HEK293 (cell line): ENCODE results near the gene PTPRG.

Source experiments
- MZF1 ChIP-seq: fragments of 450-650 bp; formaldehyde crosslinking; IDR thresholded peaks from 2 replicates; pipeline ENCODE4 v1.5.1; 2017; ENCODE audit warnings: missing biosample characterization, missing genetic modification characterization, borderline replicate concordance
- PRDM10 ChIP-seq: fragments of 450-650 bp; formaldehyde crosslinking; IDR thresholded peaks from 2 replicates; pipeline ENCODE4 v1.5.1; 2016; ENCODE audit warnings: missing biosample characterization, missing genetic modification characterization
- RBAK ChIP-seq: fragments of 450-650 bp; formaldehyde crosslinking; IDR thresholded peaks from 2 replicates; pipeline ENCODE4 v1.5.1; 2016; ENCODE audit warnings: missing biosample characterization, missing genetic modification characterization
- SALL2 ChIP-seq: fragments of 450-650 bp; formaldehyde crosslinking; IDR thresholded peaks from 2 replicates; pipeline ENCODE4 v1.5.0; 2017; ENCODE audit warnings: missing biosample characterization, mild to moderate bottlenecking, missing genetic modification characterization, borderline replicate concordance
- SCRT2 ChIP-seq: fragments of 450-650 bp; formaldehyde crosslinking; IDR thresholded peaks from 2 replicates; pipeline ENCODE4 v1.5.1; 2016; ENCODE audit warnings: missing biosample characterization, missing genetic modification characterization
- TSHZ1 ChIP-seq: fragments of 450-650 bp; formaldehyde crosslinking; IDR thresholded peaks from 2 replicates; pipeline ENCODE4 v1.5.1; 2016; ENCODE audit warnings: missing biosample characterization, missing genetic modification characterization, borderline replicate concordance
- ZBTB11 ChIP-seq: fragments of 450-650 bp; formaldehyde crosslinking; conservative IDR thresholded peaks from 2 replicates; pipeline ENCODE4 v1.5.1; 2016; ENCODE audit warnings: low read depth, missing biosample characterization, missing genetic modification characterization
- ZBTB17 ChIP-seq: fragments of 450-650 bp; formaldehyde crosslinking; IDR thresholded peaks from 2 replicates; pipeline ENCODE4 v1.5.1; 2016; ENCODE audit warnings: missing biosample characterization, missing genetic modification characterization
- ZFHX2 ChIP-seq: fragments of 450-650 bp; formaldehyde crosslinking; conservative IDR thresholded peaks from 2 replicates; pipeline ENCODE4 v1.5.1; 2016; ENCODE audit warnings: missing biosample characterization, missing genetic modification characterization
- ZNF121 ChIP-seq: fragments of 450-650 bp; formaldehyde crosslinking; IDR thresholded peaks from 2 replicates; pipeline ENCODE4 v1.5.1; 2016; ENCODE audit warnings: missing biosample characterization, missing genetic modification characterization
- ZNF148 ChIP-seq: fragments of 450-650 bp; formaldehyde crosslinking; IDR thresholded peaks from 2 replicates; pipeline ENCODE4 v1.5.0; 2017; ENCODE audit warnings: missing biosample characterization, missing genetic modification characterization, borderline replicate concordance
- ZNF169 ChIP-seq: fragments of 450-650 bp; formaldehyde crosslinking; IDR thresholded peaks from 2 replicates; pipeline ENCODE4 v1.5.1; 2016; ENCODE audit warnings: missing biosample characterization, missing genetic modification characterization
- ZNF214 ChIP-seq: fragments of 450-650 bp; formaldehyde crosslinking; IDR thresholded peaks from 2 replicates; pipeline ENCODE4 v1.5.1; 2017; ENCODE audit warnings: missing biosample characterization, mild to moderate bottlenecking, missing genetic modification characterization, borderline replicate concordance
- ZNF280C ChIP-seq: fragments of 450-650 bp; formaldehyde crosslinking; IDR thresholded peaks from 2 replicates; pipeline ENCODE4 v1.5.1; 2016; ENCODE audit warnings: missing biosample characterization, missing genetic modification characterization
- ZNF324 ChIP-seq: fragments of 450-650 bp; formaldehyde crosslinking; IDR thresholded peaks from 2 replicates; pipeline ENCODE4 v1.5.1; 2016; ENCODE audit warnings: missing biosample characterization, missing genetic modification characterization
- ZNF350 ChIP-seq: fragments of 450-650 bp; formaldehyde crosslinking; IDR thresholded peaks from 2 replicates; pipeline ENCODE4 v1.5.0; 2017; ENCODE audit warnings: missing biosample characterization, mild to moderate bottlenecking, missing genetic modification characterization
- ZNF394 ChIP-seq: fragments of 450-650 bp; formaldehyde crosslinking; IDR thresholded peaks from 2 replicates; pipeline ENCODE4 v1.5.1; 2016; ENCODE audit warnings: missing biosample characterization, missing genetic modification characterization, mild to moderate bottlenecking, moderate library complexity, borderline replicate concordance
- ZNF530 ChIP-seq: fragments of 450-650 bp; formaldehyde crosslinking; IDR thresholded peaks from 2 replicates; pipeline ENCODE4 v1.5.1; 2016; ENCODE audit warnings: low read depth, missing biosample characterization, missing genetic modification characterization
- ZNF580 ChIP-seq: fragments of 450-650 bp; formaldehyde crosslinking; IDR thresholded peaks from 2 replicates; pipeline ENCODE4 v1.5.1; 2016; ENCODE audit warnings: missing biosample characterization, missing genetic modification characterization
- ZNF645 ChIP-seq: fragments of 450-650 bp; formaldehyde crosslinking; IDR thresholded peaks from 2 replicates; pipeline ENCODE4; 2016; ENCODE audit warnings: missing biosample characterization, missing genetic modification characterization

Gene PTPRG

GRCh38 chr3:61894988-61895935 is 333.9 kb downstream of the PTPRG start (continued):
- peak; percentile 98 for TF ChIP-seq TSHZ1 (tag by site-specific recombination)
- peak; percentile 87 for TF ChIP-seq ZNF324
- TF ChIP-seq ZNF645 (tag by site-specific recombination) = peak; percentile 81; the same call in 1 of the 2 replicates
- TF ChIP-seq ZNF394 = peak; percentile 90
- TF ChIP-seq ZNF169 = no peak
- no peak for TF ChIP-seq ZNF148
- TF ChIP-seq SALL2 = no peak
- TF ChIP-seq ZNF580 (tag by site-specific recombination) = peak; percentile 83; the same call in 1 of the 2 replicates
- peak; percentile 95 for TF ChIP-seq SCRT2 (tag by site-specific recombination)
- no peak for TF ChIP-seq ZNF350
- TF ChIP-seq RBAK (tag by site-specific recombination) = no peak
- TF ChIP-seq ZFHX2 = no peak
- no peak for TF ChIP-seq ZNF280C (tag by site-specific recombination)
- no peak for TF ChIP-seq ZBTB11 (tag by site-specific recombination)
- TF ChIP-seq MZF1 (tag by site-specific recombination) = peak; percentile 84; the same call in 1 of the 2 replicates
- peak; percentile 88 for TF ChIP-seq PRDM10 (tag by site-specific recombination)
- no peak for TF ChIP-seq ZNF530
- peak; percentile 91 for TF ChIP-seq ZBTB17 (tag by site-specific recombination)
- no peak for TF ChIP-seq ZNF121
- TF ChIP-seq ZNF214 = no peak
